Hepatocyte (in vitro differentiated cells): ENCODE data around the gene SPRY4.

ENCODE experiments used
- EZH2 ChIP-seq: fragments of 200-600 bp; sonication (generic); IDR thresholded peaks from 2 replicates; pipeline ENCODE4 v1.6.1; 2016; ENCODE audit warnings: antibody characterized with exemption, mild to moderate bottlenecking, borderline replicate concordance
- EZH2phosphoT487 ChIP-seq: fragments of 200-600 bp; sonication (generic); IDR thresholded peaks from one replicate; pipeline ENCODE4 v1.6.1; 2018; ENCODE audit warnings: antibody characterized with exemption, mild to moderate bottlenecking, low read depth, moderate library complexity; ENCODE audit not compliant: unreplicated experiment, severe bottlenecking
- TF ChIP-seq, protein P1 (sequence below): fragments of 200-600 bp; sonication (generic); IDR thresholded peaks from 2 replicates; pipeline ENCODE4 v1.5.1; 2016; ENCODE audit warnings: antibody characterized with exemption, mild to moderate bottlenecking; ENCODE audit not compliant: poor library complexity

GRCh38 chr5:142309747-142310318 lies 15.0 kb downstream of the SPRY4 start:
- TF ChIP-seq, protein P1, sequence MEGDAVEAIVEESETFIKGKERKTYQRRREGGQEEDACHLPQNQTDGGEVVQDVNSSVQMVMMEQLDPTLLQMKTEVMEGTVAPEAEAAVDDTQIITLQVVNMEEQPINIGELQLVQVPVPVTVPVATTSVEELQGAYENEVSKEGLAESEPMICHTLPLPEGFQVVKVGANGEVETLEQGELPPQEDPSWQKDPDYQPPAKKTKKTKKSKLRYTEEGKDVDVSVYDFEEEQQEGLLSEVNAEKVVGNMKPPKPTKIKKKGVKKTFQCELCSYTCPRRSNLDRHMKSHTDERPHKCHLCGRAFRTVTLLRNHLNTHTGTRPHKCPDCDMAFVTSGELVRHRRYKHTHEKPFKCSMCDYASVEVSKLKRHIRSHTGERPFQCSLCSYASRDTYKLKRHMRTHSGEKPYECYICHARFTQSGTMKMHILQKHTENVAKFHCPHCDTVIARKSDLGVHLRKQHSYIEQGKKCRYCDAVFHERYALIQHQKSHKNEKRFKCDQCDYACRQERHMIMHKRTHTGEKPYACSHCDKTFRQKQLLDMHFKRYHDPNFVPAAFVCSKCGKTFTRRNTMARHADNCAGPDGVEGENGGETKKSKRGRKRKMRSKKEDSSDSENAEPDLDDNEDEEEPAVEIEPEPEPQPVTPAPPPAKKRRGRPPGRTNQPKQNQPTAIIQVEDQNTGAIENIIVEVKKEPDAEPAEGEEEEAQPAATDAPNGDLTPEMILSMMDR: no peak
- TF ChIP-seq EZH2 (no peak), EZH2phosphoT487 (no peak)
